ENCODE results near the gene EIF3D.

Gene EIF3D

GRCh38 chr22:36528795-36529751 lies at the start of gene EIF3D:
Gene EIF3D (minus strand): TSS chr22:36529166. CDS start chr22:36526121, 3,045 bp downstream.
- peak; percentile 95 for DNase-seq

- no peak for DNase-seq
Measured at GRCh38 chr22:36578619-36579018, 49.7 kb upstream of the EIF3D start.

- DNase-seq = no peak
Measured at GRCh38 chr22:36577019-36577418, 48.1 kb upstream of the EIF3D start.

GRCh38 chr22:36574728-36575127 lies 45.8 kb upstream of the EIF3D start:
- no peak for DNase-seq

GRCh38 chr22:36573815-36574363 lies 44.9 kb upstream of the EIF3D start:
- no peak for DNase-seq

- DNase-seq = no peak
Measured at GRCh38 chr22:36571991-36572390, 43.0 kb upstream of the EIF3D start.

GRCh38 chr22:36569999-36570398 lies 41.0 kb upstream of the EIF3D start:
- DNase-seq = no peak

- DNase-seq = no peak
Measured at GRCh38 chr22:36568846-36569245, 39.9 kb upstream of the EIF3D start.

- DNase-seq = no peak
Measured at GRCh38 chr22:36566720-36567119, 37.8 kb upstream of the EIF3D start.

- no peak for DNase-seq
Measured at GRCh38 chr22:36565686-36566085, 36.7 kb upstream of the EIF3D start.

- no peak for DNase-seq
Measured at GRCh38 chr22:36565159-36565507, 36.2 kb upstream of the EIF3D start.

GRCh38 chr22:36564422-36565158 lies 35.6 kb upstream of the EIF3D start:
- DNase-seq = no peak

- DNase-seq = no peak
Measured at GRCh38 chr22:36563898-36564297, 34.9 kb upstream of the EIF3D start.

GRCh38 chr22:36563444-36563843 lies 34.5 kb upstream of the EIF3D start:
- no peak for DNase-seq

- no peak for DNase-seq
Measured at GRCh38 chr22:36563001-36563400, 34.0 kb upstream of the EIF3D start.

GRCh38 chr22:36562261-36562835 lies 33.4 kb upstream of the EIF3D start:
- DNase-seq = no peak

- DNase-seq = no peak
Measured at GRCh38 chr22:36561291-36561811, 32.4 kb upstream of the EIF3D start.

GRCh38 chr22:36560001-36560400 lies 31.0 kb upstream of the EIF3D start:
- DNase-seq = no peak

GRCh38 chr22:36554098-36554497 lies 25.1 kb upstream of the EIF3D start:
- DNase-seq = no peak

- no peak for DNase-seq
Measured at GRCh38 chr22:36552289-36552688, 23.3 kb upstream of the EIF3D start.

- no peak for DNase-seq
Measured at GRCh38 chr22:36550701-36551495, 21.9 kb upstream of the EIF3D start.

GRCh38 chr22:36549033-36549432 lies 20.1 kb upstream of the EIF3D start:
- DNase-seq = no peak

All from NCI-H526 treated with DMSO at 0.1 percent for 48 hours (cell line).